Left lung (tissue), 10 donors: ENCODE data around the gene DGUOK. TPM values are rescaled to one million over a fixed set of nuclear protein-coding genes. Genes with fewer than 3 reads are reported as not detected.

Experiments used
- ATAC-seq: fragments of 200-7000 bp; cut with Tn5 transposase; one replicate; pipeline ENCODE4 v1.9.1; 2020; ENCODE audit warnings: moderate library complexity
- DNase-seq, 4 donors: peaks; one replicate each; pipeline ENCODE4 v3.0.0-alpha.2; 2013 to 2020
- H3K27ac ChIP-seq, 2 donors: fragments of 200-600 bp; sonication (generic) in 1 of 2; one replicate each; pipeline versions ENCODE4 v1.5.0 to v1.8.0; 2020 to 2021
- H3K27me3 ChIP-seq, 2 donors: fragments of 200-600 bp; sonication (generic) in 1 of 2; one replicate each; pipeline versions ENCODE4 v1.5.0 to v1.8.0; 2020 to 2021
- H3K36me3 ChIP-seq, 2 donors: fragments of 200-600 bp; sonication (generic) in 1 of 2; one replicate each; pipeline versions ENCODE4 v1.5.0 to v1.8.0; 2020 to 2021
- H3K4me1 ChIP-seq, 2 donors: fragments of 200-600 bp; one replicate each; pipeline ENCODE4 v1.8.0; 2021
- H3K4me3 ChIP-seq, 2 donors: fragments of 200-600 bp; sonication (generic) in 1 of 2; one replicate each; pipeline versions ENCODE4 v1.5.0 to v1.8.0; 2020 to 2021; ENCODE audit warnings: mild to moderate bottlenecking in 1 of 2
- H3K9me3 ChIP-seq, 2 donors: fragments of 200-600 bp; sonication (generic) in 1 of 2; one replicate each; pipeline versions ENCODE4 v1.5.0 to v1.8.0; 2020 to 2021
- intact Hi-C, 2 donors: fragments of 100-400 bp; cut with DNase I; formaldehyde crosslinking; loops; one replicate each; pipeline versions ENCODE4 v1.11.2 to v1.14.2; 2022
- polyA plus RNA-seq, 6 donors: library from polyadenylated mRNA; unstranded; fragments of 120-200 nt; gene quantifications; one replicate each; pipeline ENCODE4 v1.2.1, GENCODE V29; 2013; ENCODE audit not compliant: insufficient read length in 6 of 6
- total RNA-seq, 2 donors: library from RNA; stranded (reverse); fragmentation: NEBNext Ultra II Directional; extraction: Animal tissue kit (Norgen Biotek cat#: 25700); gene quantifications; one replicate each; pipeline ENCODE4 v1.2.1, GENCODE V29; 2021
- TF ChIP-seq, protein P1 (sequence below), 2 donors: fragments of 200-600 bp; sonication (generic) in 1 of 2; IDR thresholded peaks; one replicate each; pipeline versions ENCODE4 v1.5.0 to v1.8.0; 2021; ENCODE audit warnings: antibody characterized with exemption in 2 of 2
- donor health status: DM: no; HTN: yes; CAD: no.
- donor health status: DM: no; HTN: no; CAD: no.

Gene DGUOK
- total and polyA plus RNA-seq, 8 donors: 32.1 to 64.5 (median 60.3) TPM

DNA sequence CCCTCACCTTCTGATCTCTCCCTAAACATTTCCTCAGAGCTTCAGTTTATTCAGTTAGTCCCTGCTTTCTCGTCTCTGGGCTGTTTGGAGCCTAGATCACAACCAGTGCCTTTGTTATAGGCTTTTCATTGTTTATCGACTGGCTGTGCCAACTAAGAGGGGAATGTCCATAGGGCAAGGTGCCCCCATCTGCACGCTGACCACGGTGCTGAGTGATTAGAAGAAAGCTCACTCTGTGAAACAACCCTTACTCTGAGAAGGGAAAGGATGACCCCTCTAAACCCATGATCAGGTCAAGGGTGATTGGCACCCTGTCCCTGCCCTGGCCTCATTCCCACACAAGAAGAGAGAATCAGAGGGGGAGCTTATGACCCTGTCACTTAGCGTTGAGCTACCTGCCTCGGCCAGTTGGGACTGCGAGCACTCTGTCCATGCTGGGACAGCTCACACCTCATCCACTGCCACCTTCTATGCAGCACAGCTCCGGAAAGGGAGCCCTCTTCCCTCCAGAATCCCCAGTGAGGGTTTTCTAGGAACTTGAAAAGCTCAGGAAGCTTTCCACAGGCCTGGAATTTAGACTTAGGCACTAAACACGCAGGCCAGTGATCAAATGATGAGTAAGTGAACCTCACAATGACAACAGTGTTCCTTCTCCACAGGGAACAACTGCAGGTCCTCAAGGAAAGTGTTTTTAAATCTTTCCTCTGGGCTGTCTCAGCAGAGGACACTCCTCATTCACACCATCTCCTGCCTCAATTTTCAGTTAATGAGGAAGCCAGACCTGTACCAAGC is 36.2 kb upstream of the DGUOK start:
- H3K36me3 ChIP-seq: no peaks in the 10 kb centered on the region
- H3K4me3 ChIP-seq: no peak overlapping the region
- no peak for DNase-seq
- no peaks in the 10 kb centered on the region for H3K4me1 ChIP-seq
- TF ChIP-seq, protein P1, sequence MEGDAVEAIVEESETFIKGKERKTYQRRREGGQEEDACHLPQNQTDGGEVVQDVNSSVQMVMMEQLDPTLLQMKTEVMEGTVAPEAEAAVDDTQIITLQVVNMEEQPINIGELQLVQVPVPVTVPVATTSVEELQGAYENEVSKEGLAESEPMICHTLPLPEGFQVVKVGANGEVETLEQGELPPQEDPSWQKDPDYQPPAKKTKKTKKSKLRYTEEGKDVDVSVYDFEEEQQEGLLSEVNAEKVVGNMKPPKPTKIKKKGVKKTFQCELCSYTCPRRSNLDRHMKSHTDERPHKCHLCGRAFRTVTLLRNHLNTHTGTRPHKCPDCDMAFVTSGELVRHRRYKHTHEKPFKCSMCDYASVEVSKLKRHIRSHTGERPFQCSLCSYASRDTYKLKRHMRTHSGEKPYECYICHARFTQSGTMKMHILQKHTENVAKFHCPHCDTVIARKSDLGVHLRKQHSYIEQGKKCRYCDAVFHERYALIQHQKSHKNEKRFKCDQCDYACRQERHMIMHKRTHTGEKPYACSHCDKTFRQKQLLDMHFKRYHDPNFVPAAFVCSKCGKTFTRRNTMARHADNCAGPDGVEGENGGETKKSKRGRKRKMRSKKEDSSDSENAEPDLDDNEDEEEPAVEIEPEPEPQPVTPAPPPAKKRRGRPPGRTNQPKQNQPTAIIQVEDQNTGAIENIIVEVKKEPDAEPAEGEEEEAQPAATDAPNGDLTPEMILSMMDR (IDR thresholded peaks at IDR 0.05): no peak
- H3K27ac ChIP-seq: no peak overlapping the region
- no peaks in the 10 kb centered on the region for H3K9me3 ChIP-seq
- peaks cover 0 to 10% of the 10 kb centered on the region in 2 donors for H3K27me3 ChIP-seq
- intact Hi-C loops: no loop called here
- no peak for ATAC-seq

DNA sequence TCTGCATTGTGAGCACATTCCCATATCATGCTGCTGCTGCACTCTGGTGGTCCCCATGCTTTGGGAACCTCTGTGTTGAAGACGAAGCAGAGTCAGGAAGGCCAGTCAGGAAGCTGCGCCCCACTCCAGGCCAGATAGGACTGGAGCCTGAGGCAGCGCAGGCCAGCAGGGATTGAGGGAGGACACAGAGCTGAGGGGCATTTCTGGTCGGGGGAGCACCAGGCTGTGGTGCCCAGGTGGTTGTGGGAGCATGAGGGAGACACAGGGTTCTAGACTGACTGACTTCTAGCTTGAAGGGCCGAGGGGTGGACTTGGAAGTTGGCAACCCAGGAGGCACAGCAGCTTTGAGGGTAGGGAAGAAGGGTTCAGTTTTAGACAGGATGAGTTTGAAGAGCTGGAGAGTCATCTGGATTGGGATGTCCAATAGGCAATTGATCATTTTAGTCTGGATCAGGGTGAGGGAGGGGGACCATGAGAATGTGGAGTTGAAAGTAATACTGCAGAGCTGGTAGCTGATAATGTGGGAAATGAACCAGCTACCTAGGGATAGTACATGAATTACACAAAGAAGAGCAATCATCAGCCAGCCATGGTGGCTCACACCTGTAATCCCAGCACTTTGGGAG is 35.3 kb upstream of the DGUOK start:
- intact Hi-C loops: no loop called here
- H3K4me3 ChIP-seq: no peak overlapping the region
- no peak for ATAC-seq
- no peaks in the 10 kb centered on the region for H3K4me1 ChIP-seq
- TF ChIP-seq, protein P1 (IDR thresholded peaks at IDR 0.05): no peak
- DNase-seq: no peak
- no peaks in the 10 kb centered on the region for H3K9me3 ChIP-seq
- H3K27ac ChIP-seq: no peak overlapping the region
- H3K27me3 ChIP-seq: peaks cover 0 to 10% of the 10 kb centered on the region in 2 donors
- no peaks in the 10 kb centered on the region for H3K36me3 ChIP-seq

- no peak for DNase-seq
- intact Hi-C loops: no loop called here
- TF ChIP-seq, protein P1 (IDR thresholded peaks at IDR 0.05): no peak
- Histone ChIP-seq H3K27me3 (peaks cover 0 to 10% of the 10 kb centered on the region in 2 donors), H3K27ac (no peak within 1 kb of the TSS), H3K4me3 (no peak within 1 kb of the TSS), H3K36me3 (no peaks in the 10 kb centered on the region), H3K9me3 (no peaks in the 10 kb centered on the region), H3K4me1 (no peaks in the 10 kb centered on the region)
- ATAC-seq: no peak
These were observed 33.9 kb upstream of the DGUOK start, which contains the start of gene ACTG2 for GRCh38 chr2:73892631-73893329. Gene ACTG2, plus strand, starts transcription at chr2:73893008. Its CDS starts 8,304 bp downstream, at chr2:73901312.

- TF ChIP-seq, protein P1 (IDR thresholded peaks at IDR 0.05): no peak
- ATAC-seq: no peak
- H3K27me3 ChIP-seq: peaks cover 0 to 7% of the 10 kb centered on the region in 2 donors
- no peaks in the 10 kb centered on the region for H3K4me1 ChIP-seq
- no peak overlapping the region for H3K4me3 ChIP-seq
- no peak for DNase-seq
- no peaks in the 10 kb centered on the region for H3K9me3 ChIP-seq
- no peaks in the 10 kb centered on the region for H3K36me3 ChIP-seq
- intact Hi-C loops: no loop called here
- H3K27ac ChIP-seq: no peak overlapping the region
These were observed 32.8 kb upstream of the DGUOK start for GRCh38 chr2:73893764-73894474.
